Neuronal stem cell (in vitro differentiated cells): ENCODE data around the gene ATOH8.
A peak's percentile ranks its signal among the peaks of the same experiment; 100 is the strongest.

Experiments
- DNase-seq: peaks from one replicate; pipeline ENCODE4 v3.0.0-alpha.2; 2013; ENCODE audit warnings: low spot score
- H2AFZ ChIP-seq: one replicate; pipeline ENCODE4 v1.6.1; 2013; ENCODE audit warnings: mild to moderate bottlenecking, low read length, inconsistent platforms
- H2AK5ac ChIP-seq: 2 replicates; pipeline ENCODE4 v1.6.1; 2013; ENCODE audit warnings: low read depth, mild to moderate bottlenecking, inconsistent platforms, low read length, moderate library complexity, mixed read lengths
- H2BK120ac ChIP-seq: 2 replicates; pipeline ENCODE4 v1.6.1; 2013; ENCODE audit warnings: low read depth, mild to moderate bottlenecking, inconsistent platforms, low read length, moderate library complexity, mixed read lengths
- H2BK12ac ChIP-seq: one replicate; pipeline ENCODE4 v1.6.1; 2013; ENCODE audit warnings: low read length, inconsistent platforms
- H2BK15ac ChIP-seq: 2 replicates; pipeline ENCODE4 v1.6.1; 2013; ENCODE audit warnings: mild to moderate bottlenecking, low read length, inconsistent platforms, mixed read lengths
- H2BK5ac ChIP-seq: one replicate; pipeline ENCODE4 v1.6.1; 2013; ENCODE audit warnings: inconsistent platforms, mild to moderate bottlenecking, low read length, moderate library complexity
- H3K14ac ChIP-seq: one replicate; pipeline ENCODE4 v1.6.1; 2013; ENCODE audit warnings: low read length, inconsistent platforms
- H3K18ac ChIP-seq: 2 replicates; pipeline ENCODE4 v1.6.1; 2013; ENCODE audit warnings: low read length, inconsistent platforms
- H3K23ac ChIP-seq: 2 replicates; pipeline ENCODE4 v1.6.1; 2013; ENCODE audit warnings: low read depth, mild to moderate bottlenecking, mixed read lengths, low read length, inconsistent platforms; ENCODE audit not compliant: poor library complexity
- H3K27ac ChIP-seq: replicated peaks from 3 replicates; pipeline ENCODE4 v1.5.1; 2013; ENCODE audit warnings: low read length, inconsistent platforms
- H3K27me3 ChIP-seq, 3 experiments: 2 replicates each; pipeline ENCODE4 v1.6.1; 2013; ENCODE audit warnings: low read length in 3 of 3, mild to moderate bottlenecking in 2 of 3, inconsistent platforms in 1 of 3, low read depth in 1 of 3, mixed read lengths in 1 of 3, moderate library complexity in 1 of 3; ENCODE audit not compliant: control insufficient read depth in 3 of 3, insufficient read depth in 3 of 3
- H3K36me3 ChIP-seq, 2 donors: replicated peaks in 1 of 2; 2 replicates each; pipeline ENCODE4 v1.6.1; 2013; ENCODE audit warnings: low read length in 2 of 2; ENCODE audit not compliant: control insufficient read depth in 2 of 2, insufficient read depth in 2 of 2
- H3K4ac ChIP-seq: 2 replicates; pipeline ENCODE4 v1.6.1; 2013; ENCODE audit warnings: inconsistent platforms, mild to moderate bottlenecking, low read length, moderate library complexity
- H3K4me1 ChIP-seq, 2 donors: 1 replicate in 1 of 2; 2 replicates in 1 of 2; pipeline ENCODE4 v1.6.1; 2013; ENCODE audit warnings: low read length in 2 of 2, low read depth in 1 of 2; ENCODE audit not compliant: control insufficient read depth in 2 of 2, insufficient read depth in 1 of 2
- H3K4me2 ChIP-seq: one replicate; pipeline ENCODE4 v1.6.1; 2013; ENCODE audit warnings: mild to moderate bottlenecking, low read length, inconsistent platforms; ENCODE audit not compliant: insufficient read depth, poor library complexity, severe bottlenecking
- H3K4me3 ChIP-seq, 2 donors: 2 replicates each; pipeline ENCODE4 v1.5.1; 2013; ENCODE audit warnings: low read length in 2 of 2, mild to moderate bottlenecking in 2 of 2, inconsistent platforms in 1 of 2, moderate library complexity in 1 of 2
- H3K79me1 ChIP-seq: one replicate; pipeline ENCODE4 v1.6.1; 2013; ENCODE audit warnings: low read depth, mild to moderate bottlenecking, inconsistent platforms, low read length, moderate library complexity
- H3K9ac ChIP-seq: one replicate; pipeline ENCODE4 v1.6.1; 2013; ENCODE audit warnings: mild to moderate bottlenecking, low read depth, low read length, inconsistent platforms; ENCODE audit not compliant: poor library complexity
- H3K9me3 ChIP-seq, 2 donors: replicated peaks in 1 of 2; 2 replicates each; pipeline versions ENCODE3 to v1.6.1; 2013; ENCODE audit warnings: low read length in 2 of 2, mild to moderate bottlenecking in 2 of 2, inconsistent platforms in 1 of 2, low read depth in 1 of 2, mixed read lengths in 1 of 2, moderate library complexity in 1 of 2; ENCODE audit not compliant: control insufficient read depth in 2 of 2, insufficient read depth in 1 of 2
- H4K8ac ChIP-seq: one replicate; pipeline ENCODE4 v1.6.1; 2013; ENCODE audit warnings: low read depth, mild to moderate bottlenecking, inconsistent platforms, low read length, moderate library complexity
- H4K91ac ChIP-seq: one replicate; pipeline ENCODE4 v1.6.1; 2013; ENCODE audit warnings: low read length, low read depth, mild to moderate bottlenecking, inconsistent platforms; ENCODE audit not compliant: poor library complexity
- WGBS, 2 donors: extraction: QIAGEN DNeasy Blood & Tissue Kit; methylation state at CpG; one replicate each; pipeline ENCODE4 v1.1.7; 2013; ENCODE audit warnings: missing lambda C conversion rate in 2 of 2, mixed read lengths in 1 of 2; ENCODE audit not compliant: insufficient read length in 2 of 2, insufficient replicate concordance in 1 of 2; ENCODE audit errors: extremely low coverage in 2 of 2; 5-methylcytosine and 5-hydroxymethylcytosine counted together

Gene ATOH8

GRCh38 chr2:85781013-85781332 is 27.2 kb downstream of the ATOH8 start:
- DNase-seq, result no peak
- Histone ChIP-seq H2BK120ac (no peak overlapping the region), H3K9me3 (peaks cover 0 to 2% of the 10 kb centered on the region in 2 donors), H3K27ac (no peak overlapping the region), H4K8ac (no peak overlapping the region), H2BK15ac (no peak overlapping the region), H3K4me3 (no peak overlapping the region), H2AFZ (no peak overlapping the region), H3K79me1 (no peaks in the 10 kb centered on the region), H3K18ac (no peak overlapping the region), H3K27me3 (peaks cover 0 to 3% (median 0%) of the 10 kb centered on the region in 3 experiments), H4K91ac (no peak overlapping the region), H3K9ac (no peak overlapping the region), H3K36me3 (peaks cover 0 to 64% of the 10 kb centered on the region in 2 donors), H2AK5ac (no peak overlapping the region), H2BK12ac (no peak overlapping the region), H3K14ac (no peak overlapping the region), H2BK5ac (no peak overlapping the region), H3K4me1 (no peaks in the 10 kb centered on the region), H3K4ac (no peak overlapping the region), H3K4me2 (no peak overlapping the region), H3K23ac (no peak overlapping the region)
- no CpG with 5 or more reads among the region's 5 CpGs for WGBS, 2 donors

GRCh38 chr2:85783796-85784195 is 30.0 kb downstream of the ATOH8 start:
- no peak overlapping the region for H4K8ac ChIP-seq
- H3K27ac ChIP-seq, result no peak overlapping the region
- H2BK5ac ChIP-seq, result no peak overlapping the region
- H3K14ac ChIP-seq, result no peak overlapping the region
- H3K18ac ChIP-seq, result no peak overlapping the region
- H2AFZ ChIP-seq, result no peak overlapping the region
- no peak overlapping the region for H3K9ac ChIP-seq
- no peak overlapping the region for H3K23ac ChIP-seq
- H3K27me3 ChIP-seq, result no peaks in the 10 kb centered on the region
- no peak overlapping the region for H3K4me3 ChIP-seq
- H2BK12ac ChIP-seq, result no peak overlapping the region
- no peak overlapping the region for H2BK120ac ChIP-seq
- no CpG with 5 or more reads among the region's 7 CpGs for WGBS, 2 donors
- no peak overlapping the region for H4K91ac ChIP-seq
- peaks cover 0 to 60% of the 10 kb centered on the region in 2 donors for H3K36me3 ChIP-seq
- no peak overlapping the region for H2BK15ac ChIP-seq
- no peak for DNase-seq
- no peaks in the 10 kb centered on the region for H3K79me1 ChIP-seq
- peaks cover 0 to 2% of the 10 kb centered on the region in 2 donors for H3K4me1 ChIP-seq
- no peak overlapping the region for H2AK5ac ChIP-seq
- H3K4ac ChIP-seq, result no peak overlapping the region
- H3K9me3 ChIP-seq, result peaks cover 0 to 2% of the 10 kb centered on the region in 2 donors
- no peak overlapping the region for H3K4me2 ChIP-seq

- no peak overlapping the region for H3K4me3 ChIP-seq
- WGBS, 2 donors, result no CpG with 5 or more reads among the region's 6 CpGs
- H3K9me3 ChIP-seq, result peaks cover 0 to 2% of the 10 kb centered on the region in 2 donors
- H3K4me2 ChIP-seq, result no peak overlapping the region
- H2AK5ac ChIP-seq, result no peak overlapping the region
- H2BK12ac ChIP-seq, result no peak overlapping the region
- H4K91ac ChIP-seq, result no peak overlapping the region
- H3K27me3 ChIP-seq, result no peaks in the 10 kb centered on the region
- H3K18ac ChIP-seq, result no peak overlapping the region
- peaks cover under 1 to 2% of the 10 kb centered on the region in 2 donors for H3K4me1 ChIP-seq
- no peak overlapping the region for H2BK15ac ChIP-seq
- no peak overlapping the region for H3K23ac ChIP-seq
- no peak overlapping the region for H3K4ac ChIP-seq
- H2BK5ac ChIP-seq, result no peak overlapping the region
- no peak overlapping the region for H3K9ac ChIP-seq
- no peak overlapping the region for H3K14ac ChIP-seq
- no peak overlapping the region for H3K27ac ChIP-seq
- no peak for DNase-seq
- no peak overlapping the region for H4K8ac ChIP-seq
- no peak overlapping the region for H2AFZ ChIP-seq
- peaks cover 0 to 58% of the 10 kb centered on the region in 2 donors for H3K36me3 ChIP-seq
- no peaks in the 10 kb centered on the region for H3K79me1 ChIP-seq
- H2BK120ac ChIP-seq, result no peak overlapping the region
Observed at GRCh38 chr2:85784474-85784986, 30.7 kb downstream of the ATOH8 start.

- WGBS, 2 donors, result no CpG with 5 or more reads among the region's 25 CpGs
- no peak overlapping the region for H4K91ac ChIP-seq
- H3K23ac ChIP-seq, result peak overlapping the region; percentile 17
- no peak overlapping the region for H3K14ac ChIP-seq
- H3K4me1 ChIP-seq, result peaks cover 2 to 3% of the 10 kb centered on the region in 2 donors
- no peak for DNase-seq
- no peak overlapping the region for H3K4me3 ChIP-seq
- H2BK5ac ChIP-seq, result no peak overlapping the region
- H3K9me3 ChIP-seq, result peaks cover 0 to 2% of the 10 kb centered on the region in 2 donors
- no peaks in the 10 kb centered on the region for H3K27me3 ChIP-seq
- H3K36me3 ChIP-seq, result peaks cover 0 to 51% of the 10 kb centered on the region in 2 donors
- H4K8ac ChIP-seq, result no peak overlapping the region
- no peak overlapping the region for H2BK120ac ChIP-seq
- H3K4ac ChIP-seq, result no peak overlapping the region
- peak overlapping the region; percentile 64 for H3K18ac ChIP-seq
- no peak overlapping the region for H3K27ac ChIP-seq
- H2AK5ac ChIP-seq, result no peak overlapping the region
- no peak overlapping the region for H3K9ac ChIP-seq
- no peak overlapping the region for H2AFZ ChIP-seq
- H2BK15ac ChIP-seq, result no peak overlapping the region
- H2BK12ac ChIP-seq, result no peak overlapping the region
- H3K79me1 ChIP-seq, result no peaks in the 10 kb centered on the region
- H3K4me2 ChIP-seq, result no peak overlapping the region
Observed at GRCh38 chr2:85785027-85785822, 31.4 kb downstream of the ATOH8 start.
